Tibial nerve (tissue), 4 donors: ENCODE measurements around the gene GRID1.

ENCODE experiments used
- CTCF ChIP-seq, 5 experiments: fragments of 200-600 bp in 3 of 5; fragments of 450-650 bp in 2 of 5; sonication (generic) in 3 of 5; IDR thresholded peaks; one replicate each; pipeline ENCODE4 v1.5.1; 2016 to 2019; ENCODE audit warnings: antibody characterized with exemption in 5 of 5, mild to moderate bottlenecking in 3 of 5, moderate library complexity in 2 of 5
- EP300 ChIP-seq, 2 donors: sonication (generic); formaldehyde crosslinking; IDR thresholded peaks; one replicate each; pipeline ENCODE4 v1.6.1; 2017; ENCODE audit warnings: antibody characterized with exemption in 2 of 2, mild to moderate bottlenecking in 1 of 2
- POLR2A ChIP-seq, 2 donors: fragments of 450-650 bp; IDR thresholded peaks; one replicate each; pipeline ENCODE4 v1.6.1; 2017; ENCODE audit warnings: antibody characterized with exemption in 2 of 2, mild to moderate bottlenecking in 2 of 2, moderate library complexity in 2 of 2

GRCh38 chr10:86170255-86171108, 196.1 kb downstream of the GRID1 start:
- TF ChIP-seq CTCF (IDR thresholded peaks at IDR 0.05) (no peak), EP300 (IDR thresholded peaks at IDR 0.05) (no peak), POLR2A (IDR thresholded peaks at IDR 0.05) (no peak)
